ENCODE measurements around the gene DLX4.

DLX4 gene

GRCh38 chr17:49957350-49957749 is 11.6 kb upstream of the DLX4 start:
- no peak for TF ChIP-seq CTCF (conservative IDR thresholded peaks at IDR 0.05)
- H3K27ac ChIP-seq: no peak overlapping the region

GRCh38 chr17:49958723-49959122 is 10.3 kb upstream of the DLX4 start:
- no peak for TF ChIP-seq CTCF (conservative IDR thresholded peaks at IDR 0.05)
- no peak overlapping the region for H3K27ac ChIP-seq

GRCh38 chr17:49959183-49959935 is 9.6 kb upstream of the DLX4 start:
- no peak overlapping the region for H3K27ac ChIP-seq
- TF ChIP-seq CTCF (conservative IDR thresholded peaks at IDR 0.05): no peak

GRCh38 chr17:49962599-49963308 is 6.2 kb upstream of the DLX4 start:
- no peak for TF ChIP-seq CTCF (conservative IDR thresholded peaks at IDR 0.05)
- H3K27ac ChIP-seq: no peak overlapping the region

GRCh38 chr17:49963309-49963625 is 5.7 kb upstream of the DLX4 start:
- no peak for TF ChIP-seq CTCF (conservative IDR thresholded peaks at IDR 0.05)
- H3K27ac ChIP-seq: no peak overlapping the region

GRCh38 chr17:49963626-49964302 is 5.2 kb upstream of the DLX4 start:
- TF ChIP-seq CTCF (conservative IDR thresholded peaks at IDR 0.05): no peak
- H3K27ac ChIP-seq: no peak overlapping the region

- TF ChIP-seq CTCF (conservative IDR thresholded peaks at IDR 0.05): no peak
- H3K27ac ChIP-seq: no peak overlapping the region
Observed at GRCh38 chr17:49964303-49964768, 4.7 kb upstream of the DLX4 start.
